Astrocyte of the spinal cord (primary cell): ENCODE measurements around the gene ITGB8.

Experiments used
- DNase-seq: peaks from one replicate; pipeline ENCODE4 v3.0.0; 2011; ENCODE audit warnings: low read depth, low spot score
- H3K4me3 ChIP-seq: 2 replicates; pipeline ENCODE4 v1.5.1; 2011; ENCODE audit warnings: low read depth, mild to moderate bottlenecking, low read length, moderate library complexity
- CTCF ChIP-seq: IDR thresholded peaks from 2 replicates; pipeline ENCODE4 v1.5.1; 2012; ENCODE audit warnings: low read depth, mild to moderate bottlenecking, low read length, inconsistent platforms
- in situ Hi-C: cut with HindIII; loops from 2 replicates; pipeline ENCODE4 v1.10.0; 2017; ENCODE audit warnings: low sequenced_read_pairs

The ITGB8 gene

GRCh38 chr7:20362574-20363253, 32.0 kb downstream of the ITGB8 start:
- DNase-seq = no peak
- H3K4me3 ChIP-seq = no peak overlapping the region
- no peak for TF ChIP-seq CTCF
- in situ Hi-C loops = no loop called here

DNA sequence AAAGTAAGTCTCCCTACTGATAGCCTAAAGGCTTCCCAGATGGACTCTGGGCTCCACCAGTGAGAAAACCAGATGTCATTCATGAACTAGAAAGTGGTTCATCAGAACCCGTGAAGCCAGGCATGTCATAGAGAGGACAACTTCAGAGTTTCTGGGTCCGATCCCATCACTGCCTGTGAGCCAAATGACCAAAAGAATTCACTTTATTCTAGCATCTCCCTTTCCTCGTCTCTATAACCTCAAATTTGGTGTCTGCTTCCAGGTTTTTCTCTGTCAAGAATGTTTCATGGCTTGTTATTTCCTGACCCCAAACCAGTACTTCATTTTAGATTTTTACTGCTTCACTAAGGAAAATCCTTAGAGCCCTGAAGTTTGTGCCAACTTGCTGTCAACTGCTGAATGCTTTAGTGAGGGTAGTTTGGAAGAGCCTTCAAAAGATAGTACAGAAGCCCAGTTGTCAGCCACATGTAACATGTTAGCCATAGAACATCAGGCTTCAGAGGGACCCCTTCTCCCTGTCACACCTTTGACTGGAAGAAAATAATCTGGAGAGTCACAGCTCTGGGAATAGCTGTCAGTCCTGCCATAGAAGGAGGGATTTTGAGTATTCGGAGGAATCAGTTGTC, 34.0 kb downstream of the ITGB8 start:
- in situ Hi-C loops = no loop called here
- no peak overlapping the region for H3K4me3 ChIP-seq
- DNase-seq = no peak
- TF ChIP-seq CTCF = no peak

DNA sequence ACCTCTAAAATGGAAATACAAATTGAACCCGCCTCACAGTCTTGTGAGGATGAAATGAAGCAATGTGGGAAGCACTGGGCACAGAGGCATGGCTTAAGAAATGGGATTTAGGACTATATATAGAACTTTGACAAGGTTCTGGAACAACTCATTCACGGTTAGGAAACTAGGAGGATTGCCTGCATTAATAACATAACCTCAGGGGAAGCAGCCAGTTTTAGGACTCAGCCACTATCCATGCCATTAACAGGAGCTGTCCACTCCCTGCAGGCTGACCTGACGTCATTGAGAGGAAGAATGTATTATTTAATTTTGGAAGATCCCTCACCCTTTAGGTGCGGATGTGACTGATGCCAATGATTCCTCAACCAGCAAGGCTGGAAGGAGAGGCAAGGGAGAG, 34.8 kb downstream of the ITGB8 start:
- no peak for DNase-seq
- no peak for TF ChIP-seq CTCF
- in situ Hi-C loops = no loop called here
- H3K4me3 ChIP-seq = no peak overlapping the region

DNA sequence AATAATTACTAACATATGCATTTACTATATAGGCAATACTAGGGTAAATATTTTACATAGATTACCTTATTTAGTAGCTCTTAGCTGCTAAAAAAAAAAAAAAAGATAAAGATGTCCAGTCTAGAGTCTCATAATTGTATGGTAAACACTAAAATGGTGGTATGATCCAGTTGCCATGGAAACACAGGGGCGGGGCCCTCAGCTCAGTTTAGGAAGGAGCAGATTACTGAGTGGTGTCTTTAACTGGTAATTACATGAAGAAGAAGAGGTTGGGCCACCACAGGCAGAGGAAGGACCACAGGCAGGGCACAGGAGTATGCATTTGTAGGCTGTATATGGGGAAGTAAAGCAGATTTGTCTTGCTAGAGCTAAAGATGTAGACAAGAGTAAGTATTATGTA, 43.7 kb downstream of the ITGB8 start:
- no peak for TF ChIP-seq CTCF
- in situ Hi-C loops = no loop called here
- no peak overlapping the region for H3K4me3 ChIP-seq
- no peak for DNase-seq

DNA sequence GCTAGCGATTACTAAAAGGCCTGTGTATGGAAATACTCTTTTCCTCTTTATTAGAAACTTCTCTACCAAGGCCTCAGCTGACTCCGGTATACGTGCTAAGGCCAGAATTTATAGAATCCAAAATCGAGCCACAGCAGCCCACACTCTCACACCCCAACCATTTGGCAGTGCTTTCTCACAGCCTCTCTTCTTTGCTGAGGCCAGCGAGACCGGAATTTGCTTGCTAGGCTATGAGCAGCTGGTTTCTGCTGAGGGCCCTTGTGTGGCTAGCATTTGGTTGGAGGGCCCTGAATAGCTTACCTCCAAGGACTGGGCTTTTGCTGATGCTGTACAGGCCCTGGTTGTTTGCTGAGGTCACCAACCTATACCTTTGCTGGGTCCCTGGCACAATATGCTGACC, 46.1 kb downstream of the ITGB8 start:
- no peak for TF ChIP-seq CTCF
- in situ Hi-C loops = no loop called here
- DNase-seq = no peak
- H3K4me3 ChIP-seq = no peak overlapping the region

GRCh38 chr7:20381406-20382034, 50.8 kb downstream of the ITGB8 start:
- H3K4me3 ChIP-seq = no peak overlapping the region
- in situ Hi-C loops = no loop called here
- TF ChIP-seq CTCF = no peak
- no peak for DNase-seq
